EL (cell line): Measurements from ENCODE around the gene UNC45A.
"Not testable (repeated sequence)": the region's sequence is repeated elsewhere in the genome, so short reads cannot be mapped to it uniquely, and the experiment has no call there.

Experiments used
- DNase-seq: peaks from one replicate; pipeline ENCODE4 v3.0.0-alpha.2; 2016

UNC45A gene

DNA sequence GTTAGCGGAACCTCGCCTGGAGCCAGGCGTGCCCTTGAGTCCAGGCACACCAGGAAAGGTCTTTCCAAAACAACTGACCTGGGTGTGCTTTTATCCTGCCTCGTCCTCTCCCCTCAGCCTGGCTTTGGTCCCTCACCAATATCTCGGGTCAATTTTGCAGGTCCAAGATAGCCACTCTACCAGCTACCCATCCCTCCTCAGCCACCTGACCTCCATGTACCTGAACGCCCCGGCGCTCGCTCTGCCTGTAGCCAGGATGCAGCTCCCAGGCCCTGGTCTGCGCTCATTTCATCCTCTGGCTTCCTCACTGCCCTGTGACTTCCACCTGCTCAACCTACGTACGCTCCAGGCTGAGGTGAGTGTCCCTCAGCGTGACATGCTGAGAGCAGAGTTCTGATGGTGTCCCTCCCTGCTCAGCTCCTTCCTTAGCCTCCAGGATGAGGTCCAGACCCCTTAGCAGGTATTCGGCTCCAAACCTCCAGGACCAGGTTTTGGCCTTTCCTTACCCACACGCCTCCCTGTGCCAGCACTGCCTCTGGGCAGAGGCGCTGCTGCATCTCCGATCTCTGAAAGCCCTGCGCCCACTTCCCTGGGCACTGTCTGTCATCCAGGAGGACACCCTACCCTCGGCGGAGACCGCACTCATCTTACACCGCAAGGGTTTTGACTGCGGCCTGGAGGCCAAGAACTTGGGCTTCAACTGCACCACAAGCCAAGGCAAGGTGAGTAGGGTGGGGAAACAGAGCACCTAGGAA, 16.9 kb upstream of the UNC45A start:
- no peak for DNase-seq

- no peak for DNase-seq
These were observed 16.2 kb upstream of the UNC45A start for GRCh38 chr15:90918835-90919234.

DNA sequence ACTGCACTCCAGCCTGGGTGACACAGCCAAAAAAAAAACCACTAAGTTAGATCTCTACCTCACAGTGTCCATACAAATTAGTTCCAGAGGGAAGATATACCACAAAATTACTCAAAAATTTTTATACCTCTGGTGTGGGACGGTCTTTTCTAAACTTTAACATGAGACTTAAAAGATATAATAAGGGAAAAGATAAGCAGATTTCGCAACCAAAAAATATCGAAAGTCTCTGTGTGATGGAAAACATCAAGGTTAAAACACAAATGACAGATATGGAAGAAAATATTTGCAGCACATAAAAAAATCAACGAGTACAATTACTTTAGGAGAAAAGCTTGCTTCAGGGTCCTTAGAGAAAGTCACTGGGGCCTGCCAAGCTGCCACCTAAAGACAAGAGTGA, 13.2 kb upstream of the UNC45A start:
- no peak for DNase-seq

GRCh38 chr15:90922712-90923322, 12.3 kb upstream of the UNC45A start:
- not testable (repeated sequence) for DNase-seq

- DNase-seq, result no peak
These were observed 10.7 kb upstream of the UNC45A start for GRCh38 chr15:90924375-90924774.

- DNase-seq, result not testable (repeated sequence)
These were observed 8.3 kb upstream of the UNC45A start for GRCh38 chr15:90926766-90927165.

DNA sequence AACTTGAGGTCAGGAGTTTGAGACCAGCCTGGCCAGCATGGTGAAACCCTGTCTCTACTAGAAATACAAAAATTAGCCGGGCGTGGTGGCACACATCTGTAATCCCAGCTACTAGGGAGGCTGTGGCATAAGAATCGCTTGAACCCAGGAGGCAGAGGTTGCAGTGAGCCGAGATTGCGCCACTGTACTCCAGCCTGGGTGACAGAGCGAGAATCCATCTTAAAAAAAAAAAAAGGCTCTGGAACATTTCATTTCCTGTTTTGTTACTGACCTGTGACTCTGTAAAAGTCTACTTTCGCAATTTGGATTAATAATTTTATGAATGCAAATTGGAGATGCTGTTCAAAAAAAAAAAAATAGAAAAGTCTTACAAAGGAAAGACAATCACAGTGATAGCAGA, 7.0 kb upstream of the UNC45A start:
- DNase-seq, result not testable (repeated sequence)

GRCh38 chr15:90929246-90930019, 5.7 kb upstream of the UNC45A start:
- DNase-seq, result no peak

- peak; percentile 23 for DNase-seq
These were observed 4.1 kb upstream of the UNC45A start for GRCh38 chr15:90930861-90931574.

- DNase-seq, result no peak
These were observed 3.6 kb upstream of the UNC45A start for GRCh38 chr15:90931575-90931827.

GRCh38 chr15:90931828-90932659, 3.0 kb upstream of the UNC45A start, which contains the start of gene HDDC3:
Gene HDDC3 (minus strand): TSS chr15:90932549. CDS start chr15:90932540, 9 bp downstream.
- peak; percentile 83 for DNase-seq

DNA sequence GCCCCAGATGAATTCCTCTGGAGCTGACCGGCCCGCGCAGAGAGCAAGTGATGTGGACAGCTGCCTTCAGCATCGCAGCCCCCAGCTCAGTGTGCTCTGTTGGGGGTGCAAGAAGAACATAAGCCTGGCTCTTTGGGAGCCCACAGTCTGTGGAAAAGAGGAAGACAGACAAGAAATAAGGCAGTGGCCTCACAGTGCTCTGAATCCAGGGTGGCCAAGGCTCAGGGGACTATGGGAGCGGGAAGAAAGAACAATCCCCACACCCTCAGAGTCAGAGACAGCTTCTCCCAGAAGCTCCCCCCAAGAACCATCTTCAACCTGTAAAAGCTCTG, 2.5 kb upstream of the UNC45A start:
- no peak for DNase-seq

- DNase-seq, result no peak
These were observed 1.8 kb upstream of the UNC45A start for GRCh38 chr15:90933301-90933700.

DNA sequence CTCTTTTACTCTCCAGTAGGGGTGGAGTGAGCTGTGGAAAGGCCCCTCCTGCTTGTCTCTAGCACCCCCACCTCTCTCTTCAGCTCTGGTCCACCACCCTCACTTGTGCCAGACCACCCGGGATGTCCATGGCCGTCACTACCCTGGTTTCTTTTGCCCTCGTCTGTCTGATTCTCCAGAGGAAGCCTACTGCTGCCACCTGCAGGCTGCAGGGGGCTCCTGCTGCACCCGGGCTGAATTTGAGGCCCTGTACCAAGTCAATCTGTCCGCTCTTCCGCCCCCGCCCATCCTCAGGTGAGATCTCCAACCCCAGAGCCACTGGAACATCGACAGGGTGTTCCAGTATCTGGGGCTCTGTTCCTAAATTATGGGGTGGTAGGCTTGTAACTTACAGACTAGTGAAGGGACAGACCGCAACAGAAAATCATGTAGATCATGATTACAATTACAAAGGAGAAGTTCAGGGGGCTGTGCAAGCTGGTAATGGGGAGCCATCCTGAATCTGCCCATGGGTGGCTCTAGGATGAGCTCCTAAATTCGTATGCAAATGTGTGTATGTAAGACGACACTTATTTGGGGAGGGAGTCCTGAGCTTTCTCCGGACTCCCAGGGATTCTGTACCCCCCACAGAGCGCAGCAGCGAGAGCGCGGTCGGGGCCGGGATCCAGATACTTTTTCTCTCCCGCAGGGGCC, 683 bp upstream of the UNC45A start:
- peak; percentile 84 for DNase-seq

DNA sequence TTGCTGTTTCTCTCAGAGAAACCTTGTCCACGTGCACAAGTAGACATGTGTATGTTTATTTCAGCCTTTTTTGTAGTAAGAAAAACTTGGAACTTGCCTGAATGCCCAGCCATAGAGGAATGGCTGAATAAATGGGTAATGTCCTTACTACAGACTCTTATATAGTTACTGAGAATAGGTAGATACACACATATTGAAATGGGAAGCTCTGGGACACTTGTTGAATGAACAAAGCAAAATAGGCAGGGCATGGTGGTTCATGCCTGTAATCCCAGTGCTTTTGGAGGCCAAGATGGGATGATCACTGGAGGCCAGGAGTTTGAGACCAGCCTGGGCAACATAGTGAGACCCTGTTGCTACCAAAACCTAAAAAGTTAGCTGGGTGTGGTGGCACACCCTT, 1.7 kb downstream of the UNC45A start:
- no peak for DNase-seq

DNA sequence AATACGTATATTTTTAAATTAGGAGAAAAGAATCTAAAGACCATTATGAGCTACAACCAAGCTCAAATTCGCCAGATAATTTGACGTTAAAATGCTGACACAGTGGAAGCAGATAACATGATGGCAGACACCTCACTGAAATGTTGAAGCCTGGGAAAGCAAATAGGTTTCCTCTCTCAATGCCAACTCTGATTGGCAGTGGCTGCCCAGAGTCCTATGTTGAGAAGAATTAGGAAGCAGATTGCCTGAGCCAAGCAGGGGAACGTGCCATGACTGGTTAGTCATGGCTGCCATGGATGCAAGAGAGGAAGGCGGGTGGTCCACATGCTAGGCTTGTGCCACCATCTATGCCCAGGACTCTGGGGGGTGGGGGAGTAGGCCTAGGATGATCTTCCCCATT, 3.2 kb downstream of the UNC45A start:
- DNase-seq, result no peak

DNA sequence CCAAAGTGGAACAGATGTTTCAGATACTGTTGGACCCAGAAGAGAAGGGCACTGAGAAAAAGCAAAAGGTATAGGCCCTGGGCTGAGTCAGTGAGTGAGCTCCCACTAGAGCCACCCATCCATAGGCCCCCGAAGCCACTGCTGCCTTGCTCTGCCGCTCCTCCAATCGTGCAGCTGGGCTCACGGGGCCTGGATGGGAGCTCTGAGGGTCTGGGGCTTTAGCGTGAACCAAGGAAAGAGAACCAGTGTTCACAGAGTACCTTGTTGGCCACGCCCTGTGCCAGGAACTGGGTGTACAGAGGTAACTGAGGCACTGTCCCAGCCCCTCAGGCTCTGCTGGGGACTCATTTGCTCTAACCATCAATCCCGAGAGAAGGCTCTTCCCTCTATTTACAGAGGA, 4.7 kb downstream of the UNC45A start:
- DNase-seq, result no peak

DNA sequence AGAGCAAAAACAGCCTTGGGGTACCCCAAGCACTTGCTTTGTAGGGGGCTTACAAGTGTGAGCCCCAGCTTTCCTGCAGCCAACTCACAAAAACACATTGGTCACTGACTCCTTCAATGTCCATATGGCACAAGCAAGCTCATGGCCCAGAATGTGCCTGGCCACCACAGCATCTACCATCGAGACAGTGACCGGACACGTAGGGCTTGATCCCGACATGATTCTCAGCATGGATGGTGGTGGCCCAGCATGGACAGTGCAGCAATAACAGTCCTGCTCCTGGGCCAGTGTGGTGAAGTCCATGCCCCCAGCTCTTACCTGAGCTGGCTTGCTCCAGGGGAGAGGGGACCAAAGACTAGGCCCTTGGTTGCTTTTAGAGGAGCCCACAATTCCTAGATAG, 6.0 kb downstream of the UNC45A start:
- no peak for DNase-seq

DNA sequence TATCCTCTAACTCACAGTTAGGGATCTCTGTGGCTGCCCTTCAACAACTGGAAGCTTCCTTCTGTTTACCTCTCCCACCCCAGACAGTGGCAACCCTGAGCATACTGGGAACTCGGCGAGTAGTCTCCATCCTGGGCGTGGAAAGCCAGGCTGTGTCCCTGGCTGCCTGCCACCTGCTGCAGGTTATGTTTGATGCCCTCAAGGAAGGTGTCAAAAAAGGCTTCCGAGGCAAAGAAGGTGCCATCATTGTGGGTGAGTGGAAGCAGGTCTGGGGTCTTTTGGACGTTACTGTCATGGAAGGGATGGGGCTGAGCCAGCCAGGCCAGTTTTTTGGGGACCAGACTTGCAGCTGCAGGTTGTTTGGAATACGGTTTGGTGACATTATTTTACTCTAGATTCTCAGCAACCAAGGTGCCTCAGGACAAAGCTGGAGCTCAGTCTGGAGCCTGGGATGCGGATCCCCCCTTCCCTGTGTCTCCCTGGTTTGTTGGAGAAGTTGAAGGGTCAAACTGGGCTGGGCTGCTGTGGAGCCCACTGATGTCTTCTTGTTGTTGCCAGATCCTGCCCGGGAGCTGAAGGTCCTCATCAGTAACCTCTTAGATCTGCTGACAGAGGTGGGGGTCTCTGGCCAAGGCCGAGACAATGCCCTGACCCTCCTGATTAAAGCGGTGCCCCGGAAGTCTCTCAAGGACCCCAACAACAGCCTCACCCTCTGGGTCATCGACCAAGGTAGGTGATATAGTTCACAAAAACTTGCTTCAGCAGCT, 7.5 kb downstream of the UNC45A start:
- no peak for DNase-seq

GRCh38 chr15:90945091-90945490, 10.0 kb downstream of the UNC45A start:
- DNase-seq, result no peak

- DNase-seq, result no peak
These were observed 11.5 kb downstream of the UNC45A start for GRCh38 chr15:90946538-90946937.
